ENCODE results near the gene PAPSS2. TPM values are rescaled to one million over a fixed set of nuclear protein-coding genes. Genes with fewer than 3 reads are reported as not detected.

PAPSS2 gene
- total RNA-seq, 1 experiment from 2014 or later: 22.1 TPM

DNA sequence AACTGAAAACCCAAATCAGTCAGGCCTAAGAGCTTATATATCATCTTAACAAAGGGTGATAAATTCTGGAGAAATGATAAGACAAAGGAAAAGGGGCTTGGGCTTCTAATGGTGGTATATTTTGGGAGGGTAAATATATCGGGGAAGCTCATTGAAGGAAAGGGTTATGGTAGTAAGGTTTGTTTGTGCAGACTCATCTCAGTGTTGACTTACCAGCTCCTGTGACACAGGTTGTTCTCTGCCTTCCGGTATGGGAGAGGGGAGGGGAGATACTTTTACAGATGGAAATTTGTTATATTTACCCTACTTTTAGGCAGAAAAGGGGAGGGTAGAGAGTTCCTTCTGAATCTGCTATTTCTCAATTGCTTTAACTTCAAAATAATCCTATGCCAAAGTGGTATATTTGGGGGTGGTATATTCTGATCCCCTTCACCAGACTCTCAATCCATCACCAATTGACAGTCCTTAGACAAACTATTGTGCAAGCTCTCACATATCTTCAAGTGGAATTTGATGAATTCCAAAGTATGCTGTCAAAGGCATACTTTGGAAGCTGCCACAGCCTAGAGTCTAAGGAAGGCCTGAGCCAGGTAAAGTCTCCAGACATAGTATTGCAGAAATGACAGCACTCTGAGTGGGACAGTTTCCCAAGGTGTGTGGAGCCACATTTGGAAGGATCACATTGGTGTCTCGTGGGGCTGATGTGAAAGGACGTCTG lies 13.3 kb upstream of the PAPSS2 start (continued):
- TF ChIP-seq, protein P1, sequence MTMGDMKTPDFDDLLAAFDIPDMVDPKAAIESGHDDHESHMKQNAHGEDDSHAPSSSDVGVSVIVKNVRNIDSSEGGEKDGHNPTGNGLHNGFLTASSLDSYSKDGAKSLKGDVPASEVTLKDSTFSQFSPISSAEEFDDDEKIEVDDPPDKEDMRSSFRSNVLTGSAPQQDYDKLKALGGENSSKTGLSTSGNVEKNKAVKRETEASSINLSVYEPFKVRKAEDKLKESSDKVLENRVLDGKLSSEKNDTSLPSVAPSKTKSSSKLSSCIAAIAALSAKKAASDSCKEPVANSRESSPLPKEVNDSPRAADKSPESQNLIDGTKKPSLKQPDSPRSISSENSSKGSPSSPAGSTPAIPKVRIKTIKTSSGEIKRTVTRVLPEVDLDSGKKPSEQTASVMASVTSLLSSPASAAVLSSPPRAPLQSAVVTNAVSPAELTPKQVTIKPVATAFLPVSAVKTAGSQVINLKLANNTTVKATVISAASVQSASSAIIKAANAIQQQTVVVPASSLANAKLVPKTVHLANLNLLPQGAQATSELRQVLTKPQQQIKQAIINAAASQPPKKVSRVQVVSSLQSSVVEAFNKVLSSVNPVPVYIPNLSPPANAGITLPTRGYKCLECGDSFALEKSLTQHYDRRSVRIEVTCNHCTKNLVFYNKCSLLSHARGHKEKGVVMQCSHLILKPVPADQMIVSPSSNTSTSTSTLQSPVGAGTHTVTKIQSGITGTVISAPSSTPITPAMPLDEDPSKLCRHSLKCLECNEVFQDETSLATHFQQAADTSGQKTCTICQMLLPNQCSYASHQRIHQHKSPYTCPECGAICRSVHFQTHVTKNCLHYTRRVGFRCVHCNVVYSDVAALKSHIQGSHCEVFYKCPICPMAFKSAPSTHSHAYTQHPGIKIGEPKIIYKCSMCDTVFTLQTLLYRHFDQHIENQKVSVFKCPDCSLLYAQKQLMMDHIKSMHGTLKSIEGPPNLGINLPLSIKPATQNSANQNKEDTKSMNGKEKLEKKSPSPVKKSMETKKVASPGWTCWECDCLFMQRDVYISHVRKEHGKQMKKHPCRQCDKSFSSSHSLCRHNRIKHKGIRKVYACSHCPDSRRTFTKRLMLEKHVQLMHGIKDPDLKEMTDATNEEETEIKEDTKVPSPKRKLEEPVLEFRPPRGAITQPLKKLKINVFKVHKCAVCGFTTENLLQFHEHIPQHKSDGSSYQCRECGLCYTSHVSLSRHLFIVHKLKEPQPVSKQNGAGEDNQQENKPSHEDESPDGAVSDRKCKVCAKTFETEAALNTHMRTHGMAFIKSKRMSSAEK (CRISPR knock-in tag; IDR thresholded peaks at IDR 0.05; ENCODE audit: borderline replicate concordance): no peak
- TF ChIP-seq GTF2I (CRISPR knock-in tag; conservative IDR thresholded peaks at IDR 0.05): no peak

DNA sequence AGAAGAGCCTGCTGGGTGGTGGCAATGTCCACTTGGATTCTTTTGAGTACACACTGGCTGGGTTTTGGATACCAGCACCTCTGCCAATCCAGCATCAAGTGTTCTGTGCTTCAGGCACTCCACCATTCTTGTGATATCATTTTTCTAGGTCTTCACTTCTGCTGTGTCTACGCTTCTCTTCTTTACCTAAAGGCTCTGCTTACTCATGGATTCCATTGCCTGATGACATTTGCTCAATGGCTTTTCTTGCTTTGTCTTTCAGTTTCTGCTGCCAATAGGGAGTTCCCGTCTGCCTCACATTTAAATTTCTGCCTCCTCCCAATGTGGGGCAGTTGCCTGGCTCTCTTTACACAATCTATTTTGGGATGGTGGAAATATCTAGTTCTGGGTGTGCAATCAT lies 12.7 kb upstream of the PAPSS2 start:
- no peaks in the 10 kb centered on the region; the same call in 1 of the 2 replicates for H3K36me3 Mint-ChIP-seq
- CTCF ChIA-PET: interaction anchor here (0.6 kb wide), 1 partner anchor 27 kb away, joined by 3 read pairs; no protein-coding TSS in a partner anchor

More for the DNA sequence above, 12.7 kb upstream of the PAPSS2 start:
- Mint-ChIP-seq H3K9me3 (peaks cover 24% of the 10 kb centered on the region), H3K27me3 (ENCODE audit: low read depth) (no peaks in the 10 kb centered on the region), H3K27ac (no peak overlapping the region), H3K4me1 (peaks cover 13% of the 10 kb centered on the region), H3K4me3 (no peak overlapping the region)
- POLR2A ChIA-PET: no interaction called here
- ATAC-seq: no peak
- TF ChIP-seq, protein P2, sequence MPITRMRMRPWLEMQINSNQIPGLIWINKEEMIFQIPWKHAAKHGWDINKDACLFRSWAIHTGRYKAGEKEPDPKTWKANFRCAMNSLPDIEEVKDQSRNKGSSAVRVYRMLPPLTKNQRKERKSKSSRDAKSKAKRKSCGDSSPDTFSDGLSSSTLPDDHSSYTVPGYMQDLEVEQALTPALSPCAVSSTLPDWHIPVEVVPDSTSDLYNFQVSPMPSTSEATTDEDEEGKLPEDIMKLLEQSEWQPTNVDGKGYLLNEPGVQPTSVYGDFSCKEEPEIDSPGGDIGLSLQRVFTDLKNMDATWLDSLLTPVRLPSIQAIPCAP (CRISPR knock-in tag; IDR thresholded peaks at IDR 0.05): no peak
- TF ChIP-seq ZNF416 (CRISPR knock-in tag; IDR thresholded peaks at IDR 0.05): no peak
- TF ChIP-seq AR (CRISPR knock-in tag; IDR thresholded peaks at IDR 0.05): no peak
- no peak for TF ChIP-seq ZBTB43 (CRISPR knock-in tag; IDR thresholded peaks at IDR 0.05)
- no peak for TF ChIP-seq ETV6 (CRISPR knock-in tag; IDR thresholded peaks at IDR 0.05)
- no peak for TF ChIP-seq ZNF138 (CRISPR knock-in tag; conservative IDR thresholded peaks at IDR 0.05)
- no peak for TF ChIP-seq NR2C2 (CRISPR knock-in tag; IDR thresholded peaks at IDR 0.05)
- TF ChIP-seq ZNF396 (CRISPR knock-in tag; IDR thresholded peaks at IDR 0.05; ENCODE audit: borderline replicate concordance): no peak
- TF ChIP-seq TCF7 (CRISPR knock-in tag; IDR thresholded peaks at IDR 0.05; ENCODE audit: low read depth): no peak
- no peak for DNase-seq (ENCODE audit: low spot score)

All from WTC11 (cell line).